ENCODE data around the gene TCL1A.

Gene TCL1A

GRCh38 chr14:95710106-95710505 is 3.8 kb downstream of the TCL1A start:
- no peak overlapping the region for H2AFZ ChIP-seq (ENCODE audit: low read depth, low read length)
- no peaks in the 10 kb centered on the region for H3K36me3 ChIP-seq (ENCODE audit: insufficient read depth, low read length)
- H3K4me3 ChIP-seq (ENCODE audit: low read depth in 1 of 2, low read length in 2 of 2), result no peak overlapping the region
- TF ChIP-seq EZH2 (IDR thresholded peaks at IDR 0.05; ENCODE audit: borderline replicate concordance, low read depth, low read length, severe bottlenecking), result no peak
- TF ChIP-seq CTCF (IDR thresholded peaks at IDR 0.05; ENCODE audit: borderline replicate concordance, extremely low read depth, low read length, poor library complexity, severe bottlenecking), result no peak
- H3K4me1 ChIP-seq (ENCODE audit: insufficient read depth, low read length), result no peaks in the 10 kb centered on the region
- DNase-seq (no peak), ATAC-seq (ENCODE audit: insufficient read depth, low read depth) (no peak)
- H3K79me2 ChIP-seq (ENCODE audit: insufficient read depth, low read length), result no peaks in the 10 kb centered on the region
- H3K4me2 ChIP-seq (ENCODE audit: insufficient read depth, low read length), result no peak overlapping the region
- no peaks in the 10 kb centered on the region for H3K9me3 ChIP-seq (ENCODE audit: insufficient read depth, low read length, severe bottlenecking)
- H3K27ac ChIP-seq (ENCODE audit: low read length), result no peak overlapping the region
- H4K20me1 ChIP-seq (ENCODE audit: insufficient read depth, low read length), result no peaks in the 10 kb centered on the region
- H3K27me3 ChIP-seq (ENCODE audit: insufficient read depth, low read length, poor library complexity), result no peaks in the 10 kb centered on the region
- no peak overlapping the region for H3K9ac ChIP-seq (ENCODE audit: low read depth, low read length)

- peaks cover 3% of the 10 kb centered on the region for H3K27me3 ChIP-seq (ENCODE audit: insufficient read depth, low read length, poor library complexity)
- H3K4me2 ChIP-seq (ENCODE audit: insufficient read depth, low read length), result no peak overlapping the region
- no peaks in the 10 kb centered on the region for H3K36me3 ChIP-seq (ENCODE audit: insufficient read depth, low read length)
- no peak overlapping the region for H3K4me3 ChIP-seq (ENCODE audit: low read depth in 1 of 2, low read length in 2 of 2)
- H2AFZ ChIP-seq (ENCODE audit: low read depth, low read length), result no peak overlapping the region
- no peaks in the 10 kb centered on the region for H3K9me3 ChIP-seq (ENCODE audit: insufficient read depth, low read length, severe bottlenecking)
- no peaks in the 10 kb centered on the region for H3K79me2 ChIP-seq (ENCODE audit: insufficient read depth, low read length)
- DNase-seq, result no peak
- H3K27ac ChIP-seq (ENCODE audit: low read length), result no peak overlapping the region
- TF ChIP-seq CTCF (IDR thresholded peaks at IDR 0.05; ENCODE audit: borderline replicate concordance, extremely low read depth, low read length, poor library complexity, severe bottlenecking), result no peak
- TF ChIP-seq EZH2 (IDR thresholded peaks at IDR 0.05; ENCODE audit: borderline replicate concordance, low read depth, low read length, severe bottlenecking), result no peak
- H4K20me1 ChIP-seq (ENCODE audit: insufficient read depth, low read length), result no peaks in the 10 kb centered on the region
- no peaks in the 10 kb centered on the region for H3K4me1 ChIP-seq (ENCODE audit: insufficient read depth, low read length)
- no peak overlapping the region for H3K9ac ChIP-seq (ENCODE audit: low read depth, low read length)
- ATAC-seq (ENCODE audit: insufficient read depth, low read depth), result no peak
Measured at GRCh38 chr14:95707327-95707726, 6.6 kb downstream of the TCL1A start.

- no peaks in the 10 kb centered on the region for H3K9me3 ChIP-seq (ENCODE audit: insufficient read depth, low read length, severe bottlenecking)
- H4K20me1 ChIP-seq (ENCODE audit: insufficient read depth, low read length), result no peaks in the 10 kb centered on the region
- ATAC-seq (ENCODE audit: insufficient read depth, low read depth), result no peak
- no peak overlapping the region for H2AFZ ChIP-seq (ENCODE audit: low read depth, low read length)
- H3K36me3 ChIP-seq (ENCODE audit: insufficient read depth, low read length), result no peaks in the 10 kb centered on the region
- H3K4me1 ChIP-seq (ENCODE audit: insufficient read depth, low read length), result no peaks in the 10 kb centered on the region
- no peak overlapping the region for H3K4me3 ChIP-seq (ENCODE audit: low read depth in 1 of 2, low read length in 2 of 2)
- H3K79me2 ChIP-seq (ENCODE audit: insufficient read depth, low read length), result no peaks in the 10 kb centered on the region
- TF ChIP-seq EZH2 (IDR thresholded peaks at IDR 0.05; ENCODE audit: borderline replicate concordance, low read depth, low read length, severe bottlenecking) (no peak), CTCF (IDR thresholded peaks at IDR 0.05; ENCODE audit: borderline replicate concordance, extremely low read depth, low read length, poor library complexity, severe bottlenecking) (no peak)
- peaks cover 3% of the 10 kb centered on the region for H3K27me3 ChIP-seq (ENCODE audit: insufficient read depth, low read length, poor library complexity)
- H3K4me2 ChIP-seq (ENCODE audit: insufficient read depth, low read length), result no peak overlapping the region
- H3K27ac ChIP-seq (ENCODE audit: low read length), result no peak overlapping the region
- H3K9ac ChIP-seq (ENCODE audit: low read depth, low read length), result no peak overlapping the region
- no peak for DNase-seq
Measured at GRCh38 chr14:95705518-95705917, 8.4 kb downstream of the TCL1A start.

GRCh38 chr14:95703805-95704204 is 10.1 kb downstream of the TCL1A start:
- Histone ChIP-seq H3K4me1 (ENCODE audit: insufficient read depth, low read length) (no peaks in the 10 kb centered on the region), H2AFZ (ENCODE audit: low read depth, low read length) (no peak overlapping the region), H3K27ac (ENCODE audit: low read length) (no peak overlapping the region), H3K9ac (ENCODE audit: low read depth, low read length) (no peak overlapping the region), H3K4me2 (ENCODE audit: insufficient read depth, low read length) (no peak overlapping the region), H3K9me3 (ENCODE audit: insufficient read depth, low read length, severe bottlenecking) (no peaks in the 10 kb centered on the region), H3K27me3 (ENCODE audit: insufficient read depth, low read length, poor library complexity) (peaks cover 3% of the 10 kb centered on the region), H3K79me2 (ENCODE audit: insufficient read depth, low read length) (no peaks in the 10 kb centered on the region), H3K36me3 (ENCODE audit: insufficient read depth, low read length) (no peaks in the 10 kb centered on the region), H3K4me3 (ENCODE audit: low read depth in 1 of 2, low read length in 2 of 2) (no peak overlapping the region), H4K20me1 (ENCODE audit: insufficient read depth, low read length) (no peaks in the 10 kb centered on the region)
- DNase-seq, result no peak
- TF ChIP-seq EZH2 (IDR thresholded peaks at IDR 0.05; ENCODE audit: borderline replicate concordance, low read depth, low read length, severe bottlenecking) (no peak), CTCF (IDR thresholded peaks at IDR 0.05; ENCODE audit: borderline replicate concordance, extremely low read depth, low read length, poor library complexity, severe bottlenecking) (no peak)
- ATAC-seq (ENCODE audit: insufficient read depth, low read depth), result no peak
